Gastroesophageal sphincter (tissue), 3 donors: Measurements from ENCODE around the gene DET1.
"Not testable (repeated sequence)": the region's sequence is repeated elsewhere in the genome, so short reads cannot be mapped to it uniquely, and the experiment has no call there.

ENCODE experiments used
- CTCF ChIP-seq, 4 experiments: fragments of 200-600 bp in 2 of 4; fragments of 450-650 bp in 2 of 4; sonication (generic) in 1 of 4; IDR thresholded peaks; one replicate each; pipeline ENCODE4 v1.5.1; 2017 to 2019; ENCODE audit warnings: antibody characterized with exemption in 4 of 4, mild to moderate bottlenecking in 2 of 4, moderate library complexity in 2 of 4
- EP300 ChIP-seq: sonication (generic); formaldehyde crosslinking; IDR thresholded peaks from one replicate; pipeline ENCODE4 v1.6.1; 2017; ENCODE audit warnings: antibody characterized with exemption, mild to moderate bottlenecking
- POLR2A ChIP-seq, 2 donors: fragments of 450-650 bp; IDR thresholded peaks; one replicate each; pipeline ENCODE4 v1.6.1; 2017; ENCODE audit warnings: antibody characterized with exemption in 2 of 2, mild to moderate bottlenecking in 2 of 2, moderate library complexity in 1 of 2
- POLR2AphosphoS5 ChIP-seq: sonication (generic); formaldehyde crosslinking; IDR thresholded peaks from one replicate; pipeline ENCODE4 v1.6.1; 2017; ENCODE audit warnings: antibody characterized with exemption

DNA sequence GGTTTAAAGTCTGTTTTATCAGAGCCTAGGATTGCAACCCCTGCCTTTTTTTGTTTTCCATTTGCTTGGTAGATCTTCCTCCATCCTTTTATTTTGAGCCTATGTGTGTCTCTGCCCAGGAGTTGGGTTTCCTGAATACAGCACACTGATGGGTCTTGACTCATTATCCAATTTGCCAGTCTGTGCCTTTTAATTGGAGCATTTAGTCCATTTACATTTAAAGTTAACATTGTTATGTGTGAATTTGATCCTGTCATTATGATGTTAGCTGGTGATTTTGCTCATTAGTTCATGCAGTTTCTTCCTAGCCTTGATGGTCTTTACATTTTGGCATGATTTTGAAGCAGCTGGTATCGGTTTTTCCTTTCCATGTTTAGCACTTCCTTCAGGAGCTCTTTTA, 11.5 kb upstream of the DET1 start:
- not testable (repeated sequence) for TF ChIP-seq CTCF (IDR thresholded peaks at IDR 0.05); POLR2A (IDR thresholded peaks at IDR 0.05); POLR2AphosphoS5; EP300
